Measurements from ENCODE around the gene NKX6-2.

Gene NKX6-2

GRCh38 chr10:132735923-132736391, 50.0 kb downstream of the NKX6-2 start:
- DNase-seq (ENCODE audit: low spot score): no peak

- no peak for DNase-seq (ENCODE audit: low spot score)
Observed at GRCh38 chr10:132735341-132735775, 50.6 kb downstream of the NKX6-2 start.

- no peak for DNase-seq (ENCODE audit: low spot score)
Observed at GRCh38 chr10:132733926-132734325, 52.0 kb downstream of the NKX6-2 start.

Measured in hematopoietic multipotent progenitor cell treated with erythropoietin and hydrocortisone succinate and interleukin-3 and kit ligand, for 15 days (in vitro differentiated cells).